ENCODE data around the gene KRTAP3-3.

- TF ChIP-seq POLR2A (IDR thresholded peaks at IDR 0.05; ENCODE audit: low read depth, low read length): no peak
- TF ChIP-seq, protein P1, sequence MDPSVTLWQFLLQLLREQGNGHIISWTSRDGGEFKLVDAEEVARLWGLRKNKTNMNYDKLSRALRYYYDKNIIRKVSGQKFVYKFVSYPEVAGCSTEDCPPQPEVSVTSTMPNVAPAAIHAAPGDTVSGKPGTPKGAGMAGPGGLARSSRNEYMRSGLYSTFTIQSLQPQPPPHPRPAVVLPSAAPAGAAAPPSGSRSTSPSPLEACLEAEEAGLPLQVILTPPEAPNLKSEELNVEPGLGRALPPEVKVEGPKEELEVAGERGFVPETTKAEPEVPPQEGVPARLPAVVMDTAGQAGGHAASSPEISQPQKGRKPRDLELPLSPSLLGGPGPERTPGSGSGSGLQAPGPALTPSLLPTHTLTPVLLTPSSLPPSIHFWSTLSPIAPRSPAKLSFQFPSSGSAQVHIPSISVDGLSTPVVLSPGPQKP (IDR thresholded peaks at IDR 0.05; ENCODE audit: borderline replicate concordance, low read depth, low read length): no peak
- TF ChIP-seq, protein P2, sequence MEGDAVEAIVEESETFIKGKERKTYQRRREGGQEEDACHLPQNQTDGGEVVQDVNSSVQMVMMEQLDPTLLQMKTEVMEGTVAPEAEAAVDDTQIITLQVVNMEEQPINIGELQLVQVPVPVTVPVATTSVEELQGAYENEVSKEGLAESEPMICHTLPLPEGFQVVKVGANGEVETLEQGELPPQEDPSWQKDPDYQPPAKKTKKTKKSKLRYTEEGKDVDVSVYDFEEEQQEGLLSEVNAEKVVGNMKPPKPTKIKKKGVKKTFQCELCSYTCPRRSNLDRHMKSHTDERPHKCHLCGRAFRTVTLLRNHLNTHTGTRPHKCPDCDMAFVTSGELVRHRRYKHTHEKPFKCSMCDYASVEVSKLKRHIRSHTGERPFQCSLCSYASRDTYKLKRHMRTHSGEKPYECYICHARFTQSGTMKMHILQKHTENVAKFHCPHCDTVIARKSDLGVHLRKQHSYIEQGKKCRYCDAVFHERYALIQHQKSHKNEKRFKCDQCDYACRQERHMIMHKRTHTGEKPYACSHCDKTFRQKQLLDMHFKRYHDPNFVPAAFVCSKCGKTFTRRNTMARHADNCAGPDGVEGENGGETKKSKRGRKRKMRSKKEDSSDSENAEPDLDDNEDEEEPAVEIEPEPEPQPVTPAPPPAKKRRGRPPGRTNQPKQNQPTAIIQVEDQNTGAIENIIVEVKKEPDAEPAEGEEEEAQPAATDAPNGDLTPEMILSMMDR (conservative IDR thresholded peaks at IDR 0.05; ENCODE audit: low read depth, low read length): no peak
These were observed 13.4 kb downstream of the KRTAP3-3 start for GRCh38 chr17:40980596-40980995.
